A673 (cell line): Measurements from ENCODE around the gene CCNO. TPM values are rescaled to one million over a fixed set of nuclear protein-coding genes. Genes with fewer than 3 reads are reported as not detected.

ENCODE experiments used
- BruUV-seq: library from RNA; stranded (reverse); fragments of 400-500 nt; replicated peaks from 2 replicates; lab custom pipeline; 2021; lab: Mats Ljungman, UMichigan
- CTCF ChIA-PET: fragments of 300-600 bp; sonication (Branson Sonifier 250); formaldehyde crosslinking; loops from one replicate; lab custom pipeline; 2022; ENCODE audit warnings: antibody characterized with exemption; lab: Charles Lee
- POLR2A ChIA-PET: fragments of 300-600 bp; sonication (Branson Sonifier 250); formaldehyde crosslinking; loops from one replicate; lab custom pipeline; 2022; ENCODE audit warnings: antibody characterized with exemption; ENCODE audit not compliant: low non-redundant PET; lab: Charles Lee
- DNase-seq: peaks from one replicate; pipeline ENCODE4 v3.0.0-alpha.2; 2015; ENCODE audit warnings: low spot score
- H3K27ac ChIP-seq: fragments of 200-600 bp; sonication (generic); 2 replicates; pipeline ENCODE4 v1.5.1; 2016; ENCODE audit warnings: mixed run types, low read depth, mild to moderate bottlenecking, mixed read lengths, antibody characterized with exemption, low read length; ENCODE audit not compliant: poor library complexity, severe bottlenecking
- H3K27me3 ChIP-seq: fragments of 200-600 bp; sonication (generic); replicated peaks from 2 replicates; pipeline ENCODE4 v1.6.1; 2017; ENCODE audit warnings: mixed run types, low read depth, mild to moderate bottlenecking, mixed read lengths, antibody characterized with exemption, low read length; ENCODE audit not compliant: insufficient read depth, poor library complexity
- H3K36me3 ChIP-seq: fragments of 200-600 bp; sonication (generic); 2 replicates; pipeline ENCODE4 v1.6.1; 2016; ENCODE audit warnings: mixed run types, mild to moderate bottlenecking, mixed read lengths, antibody characterized with exemption, low read length; ENCODE audit not compliant: insufficient read depth, poor library complexity, severe bottlenecking
- H3K4me1 ChIP-seq: fragments of 200-600 bp; sonication (generic); 2 replicates; pipeline ENCODE4 v1.6.1; 2017; ENCODE audit warnings: mixed run types, mild to moderate bottlenecking, mixed read lengths, antibody characterized with exemption, low read length; ENCODE audit not compliant: insufficient read depth, poor library complexity, severe bottlenecking
- H3K4me3 ChIP-seq: fragments of 200-600 bp; sonication (generic); 2 replicates; pipeline ENCODE4 v1.5.1; 2016; ENCODE audit warnings: low read depth, mixed run types, mild to moderate bottlenecking, mixed read lengths, low read length; ENCODE audit not compliant: poor library complexity, severe bottlenecking
- H3K9me3 ChIP-seq: fragments of 200-600 bp; sonication (generic); 2 replicates; pipeline ENCODE4 v1.6.1; 2016; ENCODE audit warnings: mixed run types, low read depth, mild to moderate bottlenecking, mixed read lengths, antibody characterized with exemption, low read length; ENCODE audit not compliant: poor library complexity, severe bottlenecking
- EZH2 ChIP-seq: fragments of 200-600 bp; sonication (generic); IDR thresholded peaks from 2 replicates; pipeline ENCODE4 v1.6.1; 2017; ENCODE audit warnings: borderline replicate concordance, low read depth, mild to moderate bottlenecking, mixed read lengths, antibody characterized with exemption, low read length; ENCODE audit not compliant: poor library complexity, severe bottlenecking
- intact Hi-C: fragments of 100-400 bp; cut with micrococcal nuclease; formaldehyde crosslinking; loops from one replicate; pipeline ENCODE4 v1.10.0; 2022; ENCODE audit not compliant: unreplicated experiment
- total RNA-seq: library from RNA; stranded (reverse); gene quantifications from 2 replicates; pipeline ENCODE4 v1.2.3, GENCODE V29; 2021
- TF ChIP-seq, protein P1 (sequence below): fragments of 300-800, 200-600 bp; sonication (generic); conservative IDR thresholded peaks from 2 replicates; pipeline ENCODE4 v1.5.1; 2017; ENCODE audit warnings: low read depth, mild to moderate bottlenecking, antibody characterized with exemption, low read length, moderate library complexity, mixed read lengths

The CCNO gene
- total RNA-seq, 1 experiment from 2014 or later = 2.1 TPM

GRCh38 chr5:55188656-55189540, 44.5 kb downstream of the CCNO start:
- Histone ChIP-seq H3K4me3 (no peak overlapping the region), H3K27me3 (peaks cover 21% of the 10 kb centered on the region), H3K9me3 (no peaks in the 10 kb centered on the region), H3K4me1 (no peaks in the 10 kb centered on the region), H3K36me3 (no peaks in the 10 kb centered on the region), H3K27ac (no peak overlapping the region)
- ChIA-PET POLR2A (interaction anchor here (0.5 to 0.7 kb wide), 2 partner anchors 543 to 724 kb away, joined by 3 to 5 read pairs; no protein-coding TSS in a partner anchor), CTCF (no interaction called here)
- no TSS peak for BruUV-seq
- TF ChIP-seq, protein P1, sequence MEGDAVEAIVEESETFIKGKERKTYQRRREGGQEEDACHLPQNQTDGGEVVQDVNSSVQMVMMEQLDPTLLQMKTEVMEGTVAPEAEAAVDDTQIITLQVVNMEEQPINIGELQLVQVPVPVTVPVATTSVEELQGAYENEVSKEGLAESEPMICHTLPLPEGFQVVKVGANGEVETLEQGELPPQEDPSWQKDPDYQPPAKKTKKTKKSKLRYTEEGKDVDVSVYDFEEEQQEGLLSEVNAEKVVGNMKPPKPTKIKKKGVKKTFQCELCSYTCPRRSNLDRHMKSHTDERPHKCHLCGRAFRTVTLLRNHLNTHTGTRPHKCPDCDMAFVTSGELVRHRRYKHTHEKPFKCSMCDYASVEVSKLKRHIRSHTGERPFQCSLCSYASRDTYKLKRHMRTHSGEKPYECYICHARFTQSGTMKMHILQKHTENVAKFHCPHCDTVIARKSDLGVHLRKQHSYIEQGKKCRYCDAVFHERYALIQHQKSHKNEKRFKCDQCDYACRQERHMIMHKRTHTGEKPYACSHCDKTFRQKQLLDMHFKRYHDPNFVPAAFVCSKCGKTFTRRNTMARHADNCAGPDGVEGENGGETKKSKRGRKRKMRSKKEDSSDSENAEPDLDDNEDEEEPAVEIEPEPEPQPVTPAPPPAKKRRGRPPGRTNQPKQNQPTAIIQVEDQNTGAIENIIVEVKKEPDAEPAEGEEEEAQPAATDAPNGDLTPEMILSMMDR = no peak
- TF ChIP-seq EZH2 = no peak
- DNase-seq = no peak
- intact Hi-C loops = no loop called here

GRCh38 chr5:55187370-55187769, 46.0 kb downstream of the CCNO start:
- POLR2A ChIA-PET = interaction anchor here (0.6 kb wide), 2 partner anchors 520 to 1077 kb away, joined by 4 to 10 read pairs; no protein-coding TSS in a partner anchor
- intact Hi-C loops = no loop called here

More at GRCh38 chr5:55187370-55187769, 46.0 kb downstream of the CCNO start:
- Histone ChIP-seq H3K4me1 (no peaks in the 10 kb centered on the region), H3K27me3 (peaks cover 17% of the 10 kb centered on the region), H3K27ac (no peak overlapping the region), H3K9me3 (no peaks in the 10 kb centered on the region), H3K36me3 (no peaks in the 10 kb centered on the region), H3K4me3 (no peak overlapping the region)
- TF ChIP-seq, protein P1 = peak; percentile 51
- no peak for TF ChIP-seq EZH2
- DNase-seq = peak; percentile 44
- CTCF ChIA-PET = interaction anchor here (0.7 to 1.0 kb wide), 2 partner anchors 11 to 1212 kb away, joined by 4 to 5 read pairs; no protein-coding TSS in a partner anchor
- no TSS peak for BruUV-seq

Other genes starting within 250 kb of the CCNO start
- not detected in 2 replicates for gene ESM1, start 248.0 kb downstream of the CCNO start, total RNA-seq
- not detected in 2 replicates for gene GZMK, start 209.4 kb downstream of the CCNO start, total RNA-seq
- not detected in 2 replicates for gene GZMA, start 131.0 kb downstream of the CCNO start, total RNA-seq
- 52.2 and 54.7 TPM in 2 replicates for gene GPX8, start 73.4 kb downstream of the CCNO start, total RNA-seq
- not detected in 2 replicates for gene CDC20B, start 60.4 kb downstream of the CCNO start, total RNA-seq
- 0.47 and 1.2 TPM in 2 replicates for gene MCIDAS, start 6.3 kb downstream of the CCNO start, total RNA-seq
- 28.6 and 30.3 TPM in 2 replicates for gene DHX29, start 74.1 kb upstream of the CCNO start, total RNA-seq
- 135 and 139 TPM in 2 replicates for gene MTREX, start 74.4 kb upstream of the CCNO start, total RNA-seq